GM12801 (cell line): ENCODE results near the gene DPH6.

ENCODE experiments used
- CTCF ChIP-seq: IDR thresholded peaks from one replicate; pipeline ENCODE4 v1.5.1; 2011; ENCODE audit warnings: control low read depth; ENCODE audit not compliant: insufficient read length; ENCODE audit errors: extremely low read depth

The DPH6 gene

GRCh38 chr15:35394416-35394815, 151.5 kb downstream of the DPH6 start:
- no peak for TF ChIP-seq CTCF

GRCh38 chr15:35393398-35393797, 152.6 kb downstream of the DPH6 start:
- TF ChIP-seq CTCF = no peak

- no peak for TF ChIP-seq CTCF
Measured at GRCh38 chr15:35383506-35383905, 162.5 kb downstream of the DPH6 start.

GRCh38 chr15:35381328-35381727, 164.6 kb downstream of the DPH6 start:
- TF ChIP-seq CTCF = no peak

GRCh38 chr15:35379972-35380371, 166.0 kb downstream of the DPH6 start:
- no peak for TF ChIP-seq CTCF

- no peak for TF ChIP-seq CTCF
Measured at GRCh38 chr15:35376707-35377106, 169.3 kb downstream of the DPH6 start.

- no peak for TF ChIP-seq CTCF
Measured at GRCh38 chr15:35374661-35375060, 171.3 kb downstream of the DPH6 start.

- TF ChIP-seq CTCF = no peak
Measured at GRCh38 chr15:35362195-35362829, 183.7 kb downstream of the DPH6 start.
